GM12801 (cell line): Measurements from ENCODE around the gene APOL3.

Experiments used
- TF ChIP-seq, protein P1 (sequence below): IDR thresholded peaks from one replicate; pipeline ENCODE4 v1.5.1; 2011; ENCODE audit warnings: control low read depth; ENCODE audit not compliant: insufficient read length; ENCODE audit errors: extremely low read depth

APOL3 gene

DNA sequence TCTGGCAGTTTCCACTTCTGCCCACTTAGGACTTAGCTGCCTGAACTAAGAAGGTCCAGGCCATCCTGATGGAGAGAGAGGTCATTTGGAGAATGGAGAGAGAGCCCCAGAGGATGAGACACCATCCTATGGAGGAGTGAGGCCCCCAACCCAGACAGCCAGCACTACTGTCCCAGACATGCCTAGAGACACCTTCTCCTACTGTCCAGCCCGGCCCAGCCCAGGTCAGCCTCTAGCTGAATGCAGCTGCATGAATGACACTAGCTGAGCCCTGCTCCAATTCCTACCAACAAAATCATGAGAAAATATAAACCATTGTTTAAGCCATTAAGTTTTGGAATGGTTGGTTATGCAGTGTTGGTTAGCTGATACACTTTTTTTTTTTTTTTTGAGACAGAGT lies 47.4 kb downstream of the APOL3 start:
- TF ChIP-seq, protein P1, sequence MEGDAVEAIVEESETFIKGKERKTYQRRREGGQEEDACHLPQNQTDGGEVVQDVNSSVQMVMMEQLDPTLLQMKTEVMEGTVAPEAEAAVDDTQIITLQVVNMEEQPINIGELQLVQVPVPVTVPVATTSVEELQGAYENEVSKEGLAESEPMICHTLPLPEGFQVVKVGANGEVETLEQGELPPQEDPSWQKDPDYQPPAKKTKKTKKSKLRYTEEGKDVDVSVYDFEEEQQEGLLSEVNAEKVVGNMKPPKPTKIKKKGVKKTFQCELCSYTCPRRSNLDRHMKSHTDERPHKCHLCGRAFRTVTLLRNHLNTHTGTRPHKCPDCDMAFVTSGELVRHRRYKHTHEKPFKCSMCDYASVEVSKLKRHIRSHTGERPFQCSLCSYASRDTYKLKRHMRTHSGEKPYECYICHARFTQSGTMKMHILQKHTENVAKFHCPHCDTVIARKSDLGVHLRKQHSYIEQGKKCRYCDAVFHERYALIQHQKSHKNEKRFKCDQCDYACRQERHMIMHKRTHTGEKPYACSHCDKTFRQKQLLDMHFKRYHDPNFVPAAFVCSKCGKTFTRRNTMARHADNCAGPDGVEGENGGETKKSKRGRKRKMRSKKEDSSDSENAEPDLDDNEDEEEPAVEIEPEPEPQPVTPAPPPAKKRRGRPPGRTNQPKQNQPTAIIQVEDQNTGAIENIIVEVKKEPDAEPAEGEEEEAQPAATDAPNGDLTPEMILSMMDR = no peak

DNA sequence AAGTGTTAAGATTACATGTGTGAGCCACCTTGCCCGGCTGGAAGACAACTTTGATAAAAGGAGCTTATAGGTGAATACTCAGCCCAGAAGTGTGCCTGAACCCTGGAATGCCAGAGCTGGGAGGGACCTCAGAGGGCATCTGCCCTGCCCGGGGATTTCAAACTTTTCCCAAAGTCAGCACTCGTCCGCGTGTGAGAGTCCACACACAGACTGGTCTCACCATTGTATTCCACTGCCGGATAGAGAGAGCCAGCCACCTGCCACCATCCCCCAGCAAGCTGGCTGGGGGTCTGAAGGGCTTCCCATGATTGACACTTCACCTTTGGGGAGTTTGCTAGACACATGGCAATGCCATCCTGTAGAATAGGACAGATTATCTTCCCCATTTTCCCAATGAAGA lies 49.2 kb downstream of the APOL3 start:
- TF ChIP-seq, protein P1 = no peak

DNA sequence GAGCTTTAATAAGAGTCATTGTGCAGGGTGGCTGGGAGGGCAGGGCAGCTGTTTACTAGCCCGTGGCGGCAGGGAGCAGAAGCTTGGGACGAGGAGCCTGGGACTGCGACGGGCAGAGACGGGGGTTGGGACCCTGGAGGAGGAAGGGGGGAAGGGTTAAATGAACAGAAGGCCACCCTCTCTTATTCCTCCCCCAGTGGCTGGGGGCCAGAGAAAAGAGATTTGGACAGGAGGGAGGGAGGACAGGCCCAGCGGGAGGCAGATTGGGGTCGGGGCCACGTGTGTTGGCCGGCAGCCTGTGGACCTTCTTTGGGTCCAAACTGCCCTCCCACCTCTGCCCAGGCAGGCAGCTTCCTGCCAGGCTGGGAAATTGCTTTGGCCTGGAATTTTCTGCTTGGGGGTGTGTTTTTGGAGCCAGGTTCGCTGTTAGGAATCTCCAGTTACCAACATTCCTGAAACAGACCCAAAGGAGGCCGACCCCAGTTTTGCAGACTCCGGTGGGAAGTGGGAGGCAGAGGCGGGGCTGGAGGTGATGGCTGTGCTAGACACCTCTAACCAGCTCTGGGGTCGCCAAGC lies 50.2 kb downstream of the APOL3 start:
- TF ChIP-seq, protein P1 = no peak

DNA sequence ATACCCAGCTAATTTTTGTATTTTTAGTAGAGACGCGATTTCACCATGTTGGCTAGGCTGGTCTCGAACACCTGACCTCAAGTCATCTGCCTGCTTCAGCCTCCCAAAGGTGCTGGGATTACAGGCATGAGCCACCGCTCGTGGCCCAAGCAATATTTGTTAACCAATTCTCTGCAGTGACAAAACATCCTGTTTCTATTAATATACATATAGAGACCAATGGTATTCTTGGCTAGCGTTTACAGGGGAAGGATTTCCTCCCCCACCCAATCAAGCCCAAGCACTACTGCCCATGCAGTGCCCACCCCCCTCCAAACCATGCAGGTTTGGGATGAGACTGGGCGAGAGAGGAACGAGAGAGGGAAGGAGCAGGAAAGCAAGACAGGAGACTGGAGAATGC lies 53.1 kb downstream of the APOL3 start:
- TF ChIP-seq, protein P1 = no peak

DNA sequence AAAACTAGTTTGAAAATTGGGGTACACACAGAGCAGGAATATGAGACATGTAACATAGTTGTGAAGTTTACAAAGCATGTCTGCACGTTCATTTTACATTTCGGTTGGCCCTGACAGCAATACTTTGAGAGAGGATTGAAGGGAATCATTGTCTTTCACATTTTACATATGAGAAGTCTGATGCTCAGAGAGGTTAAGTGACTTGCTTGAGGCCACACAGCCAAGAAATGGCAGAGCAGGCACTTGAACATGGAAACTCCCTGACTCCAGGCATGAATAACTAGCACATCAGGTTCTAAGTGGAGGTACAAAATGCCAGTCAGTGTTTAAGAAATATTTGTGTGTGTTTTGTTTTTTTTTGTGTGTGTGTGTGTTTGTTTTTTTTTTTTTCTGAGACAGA lies 53.6 kb downstream of the APOL3 start:
- TF ChIP-seq, protein P1 = no peak

DNA sequence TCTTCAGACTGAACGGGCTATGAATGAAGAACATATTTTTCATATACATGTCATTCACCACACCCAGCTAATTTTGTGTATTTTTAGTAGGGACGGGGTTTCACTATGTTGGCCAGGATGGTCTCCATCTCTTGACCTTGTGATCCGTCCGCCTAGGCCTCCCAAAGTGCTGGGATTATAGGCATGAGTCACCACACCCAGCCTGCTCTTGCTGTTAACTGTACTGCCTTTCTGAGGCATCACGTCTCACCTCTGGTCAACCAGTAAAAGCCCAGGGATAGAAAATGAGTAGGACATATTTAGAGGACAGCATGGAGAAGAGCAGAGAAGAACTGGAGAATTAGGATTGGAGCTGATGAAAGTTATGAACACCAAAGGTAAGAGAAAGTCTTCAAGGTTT lies 55.6 kb downstream of the APOL3 start:
- TF ChIP-seq, protein P1 = no peak

DNA sequence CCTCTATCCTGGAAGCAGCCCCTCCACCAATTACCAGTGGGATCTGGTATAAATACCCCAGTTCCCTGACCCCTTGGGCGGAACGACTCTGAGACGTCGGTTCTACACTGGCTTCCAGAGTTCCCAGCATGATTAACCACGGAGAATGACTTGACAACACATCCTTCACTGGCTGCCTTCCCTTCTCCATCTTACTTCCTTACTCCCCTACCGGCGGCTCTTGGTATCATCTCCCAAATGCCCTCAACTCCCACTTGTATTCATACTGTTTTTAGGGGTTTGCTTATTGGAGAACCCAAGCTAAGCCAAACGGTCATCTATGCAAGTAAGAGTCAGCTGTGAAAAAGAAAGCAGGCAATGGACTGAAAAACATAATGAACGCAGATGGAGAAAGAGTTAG lies 56.1 kb downstream of the APOL3 start:
- TF ChIP-seq, protein P1 = no peak
